ENCODE results near the gene APOM. TPM values are rescaled to one million over a fixed set of nuclear protein-coding genes. Genes with fewer than 3 reads are reported as not detected.
A peak's percentile ranks its signal among the peaks of the same experiment; 100 is the strongest.

Gene APOM
- total and polyA plus RNA-seq, 8 donors: 0.62 to 5.0 (median 1.2) TPM

- TF ChIP-seq CTCF (IDR thresholded peaks at IDR 0.05): peak; percentile 10 to 64 (median 50)
- DNase-seq (peak; percentile 76 to 92 (median 80)), ATAC-seq (peak; percentile 81 to 93 (median 90)), FAIRE-seq (no peak)
- H3K27ac ChIP-seq: peak within 1 kb of the TSS; percentile 38 to 71 (median 53)
- no peaks in the 10 kb centered on the region for H3K36me3 ChIP-seq
- intact Hi-C loops (cut with DNase I): loop anchor here in 1 of 3 donors (5.0 kb wide), 1 partner anchor 87 kb away; no protein-coding TSS in a partner anchor
- peaks cover 3 to 8% (median 5%) of the 10 kb centered on the region in 3 donors for H3K4me1 ChIP-seq
- H3K4me3 ChIP-seq: peak within 1 kb of the TSS; percentile 19 to 60 (median 42)
- no peaks in the 10 kb centered on the region for H3K27me3 ChIP-seq
- no peaks in the 10 kb centered on the region for H3K9me3 ChIP-seq
- WGBS, 2 donors: 12 to 13% methylated on average over 17 of the region's 17 CpGs
Measured at GRCh38 chr6:31680226-31681134, 24.8 kb downstream of the APOM start, which contains the start of gene LY6G5C. Gene LY6G5C (minus strand): TSS chr6:31681067. CDS start chr6:31680373, 694 bp downstream.

DNA sequence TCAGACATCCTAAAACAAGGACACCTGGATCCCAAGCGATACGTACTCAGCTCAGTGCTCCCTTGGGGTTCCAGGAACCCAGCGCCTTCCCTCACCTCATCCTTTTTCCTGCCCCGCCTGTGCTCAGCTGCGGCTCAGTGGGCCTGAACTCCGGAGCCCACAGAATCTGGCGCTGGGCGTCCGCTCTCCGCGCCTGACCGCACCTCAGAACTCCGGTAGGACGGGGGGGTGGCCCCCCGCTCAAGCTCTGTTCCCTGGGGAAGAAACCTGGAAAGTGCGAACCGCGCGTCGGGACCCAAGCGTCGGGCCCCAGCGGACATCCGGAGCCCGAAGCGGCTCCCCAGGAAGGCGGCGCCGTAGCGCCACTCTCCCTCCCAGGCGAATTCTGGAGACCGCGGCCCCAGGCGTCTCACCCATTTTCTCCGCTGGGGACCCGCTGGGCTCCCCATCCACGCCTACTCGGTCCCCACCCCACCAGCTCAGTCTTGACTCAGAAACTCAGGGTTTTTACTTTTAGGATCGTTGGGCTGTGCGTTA is 25.5 kb downstream of the APOM start:
- no peaks in the 10 kb centered on the region for H3K9me3 ChIP-seq
- intact Hi-C loops (cut with DNase I): loop anchor here in 1 of 3 donors (5.0 kb wide), 1 partner anchor 86 kb away; no protein-coding TSS in a partner anchor
- DNase-seq (peak in 4 of 6 donors; percentile 27 to 82 (median 48)), FAIRE-seq (no peak), ATAC-seq (peak; percentile 53 to 76 (median 73))
- no peak for TF ChIP-seq CTCF (IDR thresholded peaks at IDR 0.05)
- peaks cover 3 to 8% (median 5%) of the 10 kb centered on the region in 3 donors for H3K4me1 ChIP-seq
- H3K27ac ChIP-seq: peak overlapping the region; percentile 38 to 71 (median 53)
- WGBS, 2 donors: 1% methylated on average over 40 of the region's 40 CpGs
- peak overlapping the region; percentile 19 to 60 (median 42) for H3K4me3 ChIP-seq
- H3K27me3 ChIP-seq: no peaks in the 10 kb centered on the region
- no peaks in the 10 kb centered on the region for H3K36me3 ChIP-seq

DNA sequence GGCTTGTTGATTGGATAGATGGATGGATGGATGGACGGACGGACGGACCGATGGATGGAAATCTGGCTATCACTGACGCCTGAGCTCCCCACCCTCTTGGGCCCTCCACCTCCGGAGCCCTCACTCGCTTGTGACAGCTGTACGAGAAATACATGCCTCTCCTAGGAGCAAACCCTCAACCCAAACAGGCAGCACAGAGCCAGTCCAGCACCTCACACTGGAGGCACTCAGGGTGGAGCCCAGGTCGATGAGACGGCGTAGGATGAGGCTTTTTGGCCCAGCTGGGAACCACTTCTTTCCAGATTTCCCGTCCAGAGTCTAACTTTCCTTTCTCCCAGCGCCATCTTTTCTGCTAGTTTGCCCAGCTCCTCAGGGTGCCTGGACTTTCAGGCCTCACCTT is 27.9 kb downstream of the APOM start:
- no peak for TF ChIP-seq CTCF (IDR thresholded peaks at IDR 0.05)
- ATAC-seq: no peak
- intact Hi-C loops (cut with DNase I): loop anchor here in 1 of 3 donors (5.0 kb wide), 1 partner anchor 84 kb away; no protein-coding TSS in a partner anchor

GRCh38 chr6:31686483-31686882 is 30.8 kb downstream of the APOM start:
- ATAC-seq (no peak), FAIRE-seq (no peak), DNase-seq (no peak)
- no peaks in the 10 kb centered on the region for H3K9me3 ChIP-seq
- H3K4me1 ChIP-seq: peaks cover 0 to 3% (median 1%) of the 10 kb centered on the region in 3 donors
- TF ChIP-seq CTCF (IDR thresholded peaks at IDR 0.05): no peak
- WGBS, 2 donors: 87 to 94% methylated on average over 5 of the region's 5 CpGs
- no peak overlapping the region for H3K4me3 ChIP-seq
- H3K27me3 ChIP-seq: no peaks in the 10 kb centered on the region
- peaks cover 0 to 14% (median 12%) of the 10 kb centered on the region in 3 donors for H3K36me3 ChIP-seq
- H3K27ac ChIP-seq: no peak overlapping the region
- intact Hi-C loops (cut with DNase I): no loop called here

More for the DNA sequence above, 27.9 kb downstream of the APOM start:
- DNase-seq: no peak
- Histone ChIP-seq H3K27ac (no peak overlapping the region), H3K4me3 (no peak overlapping the region), H3K9me3 (no peaks in the 10 kb centered on the region), H3K4me1 (peaks cover 3 to 8% (median 5%) of the 10 kb centered on the region in 3 donors), H3K27me3 (no peaks in the 10 kb centered on the region), H3K36me3 (peaks cover 0 to 6% (median 5%) of the 10 kb centered on the region in 3 donors)
- no peak for FAIRE-seq
- 62 to 67% methylated on average over 13 of the region's 13 CpGs for WGBS, 2 donors

All from pancreas (tissue), 10 donors.